Mesendoderm (in vitro differentiated cells): ENCODE results near the gene STAMBPL1.
"Not testable (repeated sequence)": the region's sequence is repeated elsewhere in the genome, so short reads cannot be mapped to it uniquely, and the experiment has no call there.

Experiments used
- DNase-seq: peaks from one replicate; pipeline ENCODE4 v3.0.0; 2013
- H2AK5ac ChIP-seq: 2 replicates; pipeline ENCODE4 v1.6.1; 2013; ENCODE audit warnings: low read length, inconsistent platforms
- H2BK120ac ChIP-seq: 2 replicates; pipeline ENCODE4 v1.6.1; 2013; ENCODE audit warnings: low read depth, mild to moderate bottlenecking, low read length, moderate library complexity, mixed read lengths
- H2BK15ac ChIP-seq: replicated peaks from 2 replicates; pipeline ENCODE4 v1.6.1; 2013; ENCODE audit warnings: low read depth, mild to moderate bottlenecking, moderate library complexity
- H2BK5ac ChIP-seq: 2 replicates; pipeline ENCODE4 v1.6.1; 2013; ENCODE audit warnings: low read length, inconsistent platforms
- H3K18ac ChIP-seq: 2 replicates; pipeline ENCODE4 v1.6.1; 2013; ENCODE audit warnings: mild to moderate bottlenecking, low read length, mixed read lengths
- H3K23ac ChIP-seq: one replicate; pipeline ENCODE4 v1.6.1; 2013; ENCODE audit warnings: low read length
- H3K27ac ChIP-seq: 2 replicates; pipeline ENCODE4 v1.5.1; 2013; ENCODE audit warnings: low read depth, mild to moderate bottlenecking, inconsistent platforms, low read length, moderate library complexity
- H3K27me3 ChIP-seq: 2 replicates; pipeline ENCODE4 v1.6.1; 2013; ENCODE audit warnings: low read length, control low read depth, mild to moderate bottlenecking, inconsistent platforms; ENCODE audit not compliant: insufficient read depth, poor library complexity
- H3K36me3 ChIP-seq: 2 replicates; pipeline ENCODE4 v1.6.1; 2013; ENCODE audit warnings: low read length, inconsistent platforms; ENCODE audit not compliant: control insufficient read depth, insufficient read depth
- H3K4ac ChIP-seq: one replicate; pipeline ENCODE4 v1.6.1; 2013; ENCODE audit warnings: low read depth, mild to moderate bottlenecking, low read length, moderate library complexity
- H3K4me1 ChIP-seq: 2 replicates; pipeline ENCODE4 v1.6.1; 2013; ENCODE audit warnings: low read depth, low read length, inconsistent platforms; ENCODE audit not compliant: control insufficient read depth
- H3K4me2 ChIP-seq: 2 replicates; pipeline ENCODE4 v1.6.1; 2013; ENCODE audit warnings: low read length
- H3K4me3 ChIP-seq: 2 replicates; pipeline ENCODE4 v1.5.1; 2013; ENCODE audit warnings: mild to moderate bottlenecking, low read length
- H3K56ac ChIP-seq: one replicate; pipeline ENCODE4 v1.6.1; 2013; ENCODE audit warnings: low read length
- H3K79me1 ChIP-seq: 2 replicates; pipeline ENCODE4 v1.6.1; 2013; ENCODE audit warnings: low read length, inconsistent platforms
- H3K79me2 ChIP-seq: 2 replicates; pipeline ENCODE4 v1.6.1; 2013; ENCODE audit warnings: mild to moderate bottlenecking, low read length; ENCODE audit not compliant: control insufficient read depth, insufficient read depth
- H3K9ac ChIP-seq: 2 replicates; pipeline ENCODE4 v1.6.1; 2013; ENCODE audit warnings: low read length, inconsistent platforms
- H4K5ac ChIP-seq: one replicate; pipeline ENCODE4 v1.6.1; 2013; ENCODE audit warnings: low read length
- H4K8ac ChIP-seq: one replicate; pipeline ENCODE4 v1.6.1; 2013; ENCODE audit warnings: low read depth, mild to moderate bottlenecking, control low read depth, low read length, moderate library complexity
- WGBS: extraction: QIAGEN DNeasy Blood & Tissue Kit; methylation state at CpG from one replicate; pipeline ENCODE4 v1.1.7; 2013; ENCODE audit warnings: low lambda C conversion rate, missing lambda C conversion rate; ENCODE audit not compliant: insufficient coverage; ENCODE audit errors: extremely low coverage; 5-methylcytosine and 5-hydroxymethylcytosine counted together

STAMBPL1 gene

DNA sequence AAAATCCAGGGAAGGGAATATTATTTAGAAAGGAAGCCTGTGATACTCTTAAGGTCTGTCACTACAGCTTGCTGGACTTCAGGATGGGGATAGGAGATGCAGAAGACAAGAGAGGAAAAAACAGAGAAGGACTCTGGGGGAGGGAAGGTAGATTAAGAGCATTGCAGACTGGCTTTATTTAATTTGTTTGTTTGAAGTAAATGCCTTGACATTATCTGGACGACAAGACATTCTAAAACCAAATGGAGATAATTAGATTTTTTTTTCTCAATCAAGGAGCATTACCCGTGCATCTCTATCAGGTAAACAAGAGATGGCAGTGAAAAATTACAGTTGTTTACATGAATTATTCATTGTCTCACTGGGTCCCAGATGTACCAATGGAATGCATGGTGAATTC lies 48.2 kb downstream of the STAMBPL1 start:
- Histone ChIP-seq H3K9ac (no peak overlapping the region), H3K4ac (no peak overlapping the region), H4K5ac (no peak overlapping the region), H4K8ac (no peak overlapping the region), H2AK5ac (no peak overlapping the region), H2BK15ac (no peak overlapping the region), H2BK5ac (no peak overlapping the region), H3K27ac (no peak overlapping the region), H3K79me1 (no peaks in the 10 kb centered on the region), H2BK120ac (no peak overlapping the region), H3K79me2 (no peaks in the 10 kb centered on the region), H3K18ac (no peak overlapping the region), H3K4me2 (no peak overlapping the region), H3K56ac (no peak overlapping the region), H3K27me3 (no peaks in the 10 kb centered on the region), H3K4me3 (no peak overlapping the region), H3K4me1 (no peaks in the 10 kb centered on the region), H3K36me3 (no peaks in the 10 kb centered on the region), H3K23ac (no peak overlapping the region)
- WGBS = no CpG with 5 or more reads among the region's 2 CpGs
- DNase-seq = no peak

DNA sequence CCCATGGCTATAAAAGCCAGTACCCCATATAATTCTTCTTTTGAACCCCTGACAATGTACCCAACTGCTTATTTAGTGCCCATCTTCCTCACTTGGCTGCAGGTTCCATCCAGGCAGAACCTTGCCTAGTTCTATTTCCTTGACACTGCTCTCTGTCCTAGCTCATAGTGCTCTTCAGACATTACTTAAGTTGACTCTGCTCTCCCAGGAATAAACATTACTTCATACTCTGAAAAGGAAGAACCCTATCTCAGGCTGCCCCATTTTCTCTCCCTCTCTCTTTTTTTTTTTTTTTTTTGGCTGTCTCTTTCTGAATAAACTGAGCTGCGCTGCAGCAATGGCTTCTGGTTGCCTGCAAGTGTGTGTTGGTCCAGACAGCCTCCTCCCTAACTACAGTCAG lies 51.5 kb downstream of the STAMBPL1 start:
- H2BK15ac ChIP-seq = no peak overlapping the region
- no peak for DNase-seq
- H4K8ac ChIP-seq = no peak overlapping the region
- no CpG with 5 or more reads among the region's 1 CpG for WGBS
- H3K23ac ChIP-seq = no peak overlapping the region
- no peak overlapping the region for H3K18ac ChIP-seq
- H3K27me3 ChIP-seq = no peaks in the 10 kb centered on the region
- no peaks in the 10 kb centered on the region for H3K79me2 ChIP-seq
- no peak overlapping the region for H2BK120ac ChIP-seq
- H4K5ac ChIP-seq = no peak overlapping the region
- no peaks in the 10 kb centered on the region for H3K79me1 ChIP-seq
- H3K9ac ChIP-seq = no peak overlapping the region
- no peak overlapping the region for H3K4ac ChIP-seq
- no peaks in the 10 kb centered on the region for H3K4me1 ChIP-seq
- no peak overlapping the region for H3K4me2 ChIP-seq
- H3K27ac ChIP-seq = no peak overlapping the region
- H2BK5ac ChIP-seq = no peak overlapping the region
- H3K36me3 ChIP-seq = no peaks in the 10 kb centered on the region
- H2AK5ac ChIP-seq = no peak overlapping the region
- H3K4me3 ChIP-seq = no peak overlapping the region
- H3K56ac ChIP-seq = no peak overlapping the region

GRCh38 chr10:88932029-88932428 lies 52.0 kb downstream of the STAMBPL1 start:
- not testable (repeated sequence) for H3K4me2 ChIP-seq

GRCh38 chr10:88932539-88933256 lies 52.7 kb downstream of the STAMBPL1 start:
- Histone ChIP-seq H3K4ac (no peak overlapping the region), H3K4me1 (no peaks in the 10 kb centered on the region), H3K79me1 (no peaks in the 10 kb centered on the region), H2BK5ac (no peak overlapping the region), H3K79me2 (no peaks in the 10 kb centered on the region), H2AK5ac (no peak overlapping the region), H3K27me3 (no peaks in the 10 kb centered on the region), H3K36me3 (no peaks in the 10 kb centered on the region), H3K4me2 (no peak overlapping the region), H3K23ac (no peak overlapping the region), H3K4me3 (no peak overlapping the region), H3K27ac (no peak overlapping the region), H2BK120ac (no peak overlapping the region), H4K8ac (no peak overlapping the region), H3K56ac (no peak overlapping the region), H3K18ac (no peak overlapping the region), H4K5ac (no peak overlapping the region), H3K9ac (no peak overlapping the region), H2BK15ac (no peak overlapping the region)
- peak; percentile 91 for DNase-seq
- WGBS = no CpG with 5 or more reads among the region's 7 CpGs

More at GRCh38 chr10:88932029-88932428, 52.0 kb downstream of the STAMBPL1 start:
- not testable (repeated sequence) for H3K27ac ChIP-seq, H3K36me3 ChIP-seq, H3K18ac ChIP-seq, H2BK5ac ChIP-seq, H3K27me3 ChIP-seq, H3K79me2 ChIP-seq, H3K4me1 ChIP-seq, H3K23ac ChIP-seq, H3K4me3 ChIP-seq, H3K4ac ChIP-seq, H3K9ac ChIP-seq, H2BK15ac ChIP-seq, H2AK5ac ChIP-seq, DNase-seq, H4K5ac ChIP-seq, H3K79me1 ChIP-seq, H2BK120ac ChIP-seq, H4K8ac ChIP-seq, H3K56ac ChIP-seq
- no CpG with 5 or more reads among the region's 5 CpGs for WGBS

DNA sequence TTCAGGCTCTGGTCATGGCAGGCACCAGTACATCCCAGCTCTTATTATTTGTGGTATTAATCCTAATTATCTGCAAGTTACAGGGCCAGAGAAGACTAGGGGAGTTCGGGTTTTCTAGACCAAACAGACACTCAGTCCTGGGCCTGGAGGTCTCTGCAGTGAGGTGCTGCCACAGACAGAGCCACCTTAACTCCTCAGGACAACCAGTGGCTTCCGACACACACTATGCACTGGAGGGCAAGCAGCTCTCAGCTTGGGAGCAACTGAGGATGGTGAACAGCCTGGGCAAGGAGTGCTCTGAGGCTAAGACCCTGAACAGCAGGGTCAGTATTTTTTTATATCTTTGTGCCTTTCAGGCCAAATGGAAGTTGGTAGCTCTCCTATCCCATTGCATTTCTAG lies 53.5 kb downstream of the STAMBPL1 start:
- H3K4me2 ChIP-seq = no peak overlapping the region
- DNase-seq = no peak
- H3K27me3 ChIP-seq = no peaks in the 10 kb centered on the region
- no peak overlapping the region for H2AK5ac ChIP-seq
- no peak overlapping the region for H3K4me3 ChIP-seq
- H3K4me1 ChIP-seq = no peaks in the 10 kb centered on the region
- H3K9ac ChIP-seq = no peak overlapping the region
- H3K79me2 ChIP-seq = no peaks in the 10 kb centered on the region
- H2BK15ac ChIP-seq = no peak overlapping the region
- H3K27ac ChIP-seq = no peak overlapping the region
- no peak overlapping the region for H3K4ac ChIP-seq
- H4K8ac ChIP-seq = no peak overlapping the region
- no peak overlapping the region for H3K56ac ChIP-seq
- H3K79me1 ChIP-seq = no peaks in the 10 kb centered on the region
- H3K36me3 ChIP-seq = no peaks in the 10 kb centered on the region
- no CpG with 5 or more reads among the region's 2 CpGs for WGBS
- H3K23ac ChIP-seq = no peak overlapping the region
- no peak overlapping the region for H3K18ac ChIP-seq
- H2BK5ac ChIP-seq = no peak overlapping the region
- no peak overlapping the region for H4K5ac ChIP-seq
- H2BK120ac ChIP-seq = no peak overlapping the region
